ENCODE results near the gene PLCL2. TPM values are rescaled to one million over a fixed set of nuclear protein-coding genes. Genes with fewer than 3 reads are reported as not detected.

Gene PLCL2
- total RNA-seq, 1 experiment from 2014 or later: 0.51 TPM

- Mint-ChIP-seq H3K9me3 (ENCODE audit: unreplicated experiment) (no peaks in the 10 kb centered on the region), H3K27ac (ENCODE audit: low read depth, unreplicated experiment) (no peak overlapping the region), H3K4me3 (ENCODE audit: unreplicated experiment) (no peak overlapping the region), H3K4me1 (ENCODE audit: insufficient read depth, unreplicated experiment) (no peaks in the 10 kb centered on the region), H3K27me3 (ENCODE audit: insufficient read depth, unreplicated experiment) (peaks cover 61% of the 10 kb centered on the region), H3K36me3 (ENCODE audit: insufficient read depth, unreplicated experiment) (no peaks in the 10 kb centered on the region)
- ChIA-PET POLR2A (interaction anchor here (1.2 kb wide), 1 partner anchor 10 kb away, joined by 4 read pairs; no protein-coding TSS in a partner anchor), CTCF (interaction anchor here (0.6 to 0.8 kb wide), 2 partner anchors 11 to 14 kb away, joined by 3 read pairs; no protein-coding TSS in a partner anchor)
- DNase-seq (ENCODE audit: unreplicated experiment): no peak
- no peak for TF ChIP-seq CTCF (IDR thresholded peaks at IDR 0.05; ENCODE audit: unreplicated experiment)
- BruUV-seq (replicated peaks): no TSS peak
- intact Hi-C loops (cut with micrococcal nuclease): no loop called here
These were observed 42.7 kb downstream of the PLCL2 start for GRCh38 chr3:16927485-16927884.

GRCh38 chr3:16928386-16929132 is 43.8 kb downstream of the PLCL2 start:
- no peaks in the 10 kb centered on the region for H3K36me3 Mint-ChIP-seq (ENCODE audit: insufficient read depth, unreplicated experiment)
- POLR2A ChIA-PET: interaction anchor here (0.6 to 1.2 kb wide), 3 partner anchors 9 to 15 kb away, joined by 3 to 4 read pairs (median 3); no protein-coding TSS in a partner anchor
- BruUV-seq (replicated peaks): no TSS peak
- H3K4me3 Mint-ChIP-seq (ENCODE audit: unreplicated experiment): no peak overlapping the region
- H3K27ac Mint-ChIP-seq (ENCODE audit: low read depth, unreplicated experiment): no peak overlapping the region
- H3K27me3 Mint-ChIP-seq (ENCODE audit: insufficient read depth, unreplicated experiment): peaks cover 62% of the 10 kb centered on the region
- intact Hi-C loops (cut with micrococcal nuclease): no loop called here
- H3K9me3 Mint-ChIP-seq (ENCODE audit: unreplicated experiment): no peaks in the 10 kb centered on the region
- DNase-seq (ENCODE audit: unreplicated experiment): no peak
- H3K4me1 Mint-ChIP-seq (ENCODE audit: insufficient read depth, unreplicated experiment): no peaks in the 10 kb centered on the region
- TF ChIP-seq CTCF (IDR thresholded peaks at IDR 0.05; ENCODE audit: unreplicated experiment): no peak
- CTCF ChIA-PET: interaction anchor here (0.5 to 1.1 kb wide), 2 partner anchors 299 to 327 kb away, joined by 3 read pairs; no protein-coding TSS in a partner anchor

GRCh38 chr3:16929311-16929710 is 44.6 kb downstream of the PLCL2 start:
- BruUV-seq (replicated peaks): no TSS peak
- DNase-seq (ENCODE audit: unreplicated experiment): no peak
- peaks cover 62% of the 10 kb centered on the region for H3K27me3 Mint-ChIP-seq (ENCODE audit: insufficient read depth, unreplicated experiment)
- intact Hi-C loops (cut with micrococcal nuclease): no loop called here
- no peak for TF ChIP-seq CTCF (IDR thresholded peaks at IDR 0.05; ENCODE audit: unreplicated experiment)
- H3K27ac Mint-ChIP-seq (ENCODE audit: low read depth, unreplicated experiment): no peak overlapping the region
- no peak overlapping the region for H3K4me3 Mint-ChIP-seq (ENCODE audit: unreplicated experiment)
- POLR2A ChIA-PET: interaction anchor here (0.9 kb wide), 1 partner anchor 10 kb away, joined by 3 read pairs; no protein-coding TSS in a partner anchor
- CTCF ChIA-PET: no interaction called here
- no peaks in the 10 kb centered on the region for H3K36me3 Mint-ChIP-seq (ENCODE audit: insufficient read depth, unreplicated experiment)
- no peaks in the 10 kb centered on the region for H3K9me3 Mint-ChIP-seq (ENCODE audit: unreplicated experiment)
- no peaks in the 10 kb centered on the region for H3K4me1 Mint-ChIP-seq (ENCODE audit: insufficient read depth, unreplicated experiment)

GRCh38 chr3:16932877-16933276 is 48.1 kb downstream of the PLCL2 start:
- Mint-ChIP-seq H3K36me3 (ENCODE audit: insufficient read depth, unreplicated experiment) (no peaks in the 10 kb centered on the region), H3K4me3 (ENCODE audit: unreplicated experiment) (no peak overlapping the region), H3K9me3 (ENCODE audit: unreplicated experiment) (no peaks in the 10 kb centered on the region), H3K27me3 (ENCODE audit: insufficient read depth, unreplicated experiment) (peaks cover 87% of the 10 kb centered on the region), H3K4me1 (ENCODE audit: insufficient read depth, unreplicated experiment) (no peaks in the 10 kb centered on the region), H3K27ac (ENCODE audit: low read depth, unreplicated experiment) (no peak overlapping the region)
- ChIA-PET CTCF (no interaction called here), POLR2A (no interaction called here)
- intact Hi-C loops (cut with micrococcal nuclease): no loop called here
- BruUV-seq (replicated peaks): no TSS peak
- no peak for TF ChIP-seq CTCF (IDR thresholded peaks at IDR 0.05; ENCODE audit: unreplicated experiment)
- no peak for DNase-seq (ENCODE audit: unreplicated experiment)

Data from MCF 10A (cell line).